NCI-H82 treated with DMSO at 0.1 percent for 48 hours (cell line): Measurements from ENCODE around the gene OGDHL.
"Not testable (repeated sequence)": the region's sequence is repeated elsewhere in the genome, so short reads cannot be mapped to it uniquely, and the experiment has no call there.

Experiments used
- DNase-seq: peaks from one replicate; lab custom pipeline; 2025; ENCODE audit not compliant: unreplicated experiment; lab: John Stamatoyannopoulos, UW

Gene OGDHL

GRCh38 chr10:49740346-49741107 is 21.6 kb downstream of the OGDHL start:
- no peak for DNase-seq

GRCh38 chr10:49739426-49739825 is 22.7 kb downstream of the OGDHL start:
- DNase-seq: no peak

- DNase-seq: no peak
Measured at GRCh38 chr10:49738616-49739360, 23.3 kb downstream of the OGDHL start.

- DNase-seq: no peak
Measured at GRCh38 chr10:49737474-49738201, 24.5 kb downstream of the OGDHL start.

- DNase-seq: no peak
Measured at GRCh38 chr10:49736564-49737113, 25.5 kb downstream of the OGDHL start.

GRCh38 chr10:49735848-49736563 is 26.1 kb downstream of the OGDHL start:
- no peak for DNase-seq

- DNase-seq: no peak
Measured at GRCh38 chr10:49735161-49735560, 27.0 kb downstream of the OGDHL start.

GRCh38 chr10:49734676-49735075 is 27.4 kb downstream of the OGDHL start:
- no peak for DNase-seq

- no peak for DNase-seq
Measured at GRCh38 chr10:49733866-49734265, 28.3 kb downstream of the OGDHL start.

GRCh38 chr10:49726593-49726992 is 35.5 kb downstream of the OGDHL start:
- DNase-seq: no peak

GRCh38 chr10:49715157-49715556 is 47.0 kb downstream of the OGDHL start:
- DNase-seq: not testable (repeated sequence)

GRCh38 chr10:49713266-49713665 is 48.9 kb downstream of the OGDHL start:
- DNase-seq: no peak

GRCh38 chr10:49711481-49711880 is 50.6 kb downstream of the OGDHL start:
- DNase-seq: no peak

- no peak for DNase-seq
Measured at GRCh38 chr10:49710966-49711365, 51.2 kb downstream of the OGDHL start.

GRCh38 chr10:49709934-49710333 is 52.2 kb downstream of the OGDHL start:
- DNase-seq: no peak

GRCh38 chr10:49707585-49707984 is 54.5 kb downstream of the OGDHL start:
- no peak for DNase-seq

- no peak for DNase-seq
Measured at GRCh38 chr10:49700997-49701396, 61.1 kb downstream of the OGDHL start.

GRCh38 chr10:49700211-49700610 is 61.9 kb downstream of the OGDHL start:
- DNase-seq: no peak

- DNase-seq: no peak
Measured at GRCh38 chr10:49698679-49699078, 63.4 kb downstream of the OGDHL start.

GRCh38 chr10:49696311-49696710 is 65.8 kb downstream of the OGDHL start:
- DNase-seq: no peak

GRCh38 chr10:49694466-49694865 is 67.7 kb downstream of the OGDHL start:
- DNase-seq: no peak
